Mesenchymal stem cell (in vitro differentiated cells and primary cell): ENCODE data around the gene GAGE12D.
"Not testable (repeated sequence)": the region's sequence is repeated elsewhere in the genome, so short reads cannot be mapped to it uniquely, and the experiment has no call there.

Source experiments
- DNase-seq: peaks from one replicate; pipeline ENCODE4 v3.0.0-alpha.2; 2013
- H2AFZ ChIP-seq: one replicate; pipeline ENCODE4 v1.6.1; 2013; ENCODE audit warnings: low read depth, mild to moderate bottlenecking, control low read depth, inconsistent platforms, low read length, moderate library complexity
- H2AK5ac ChIP-seq: 2 replicates; pipeline ENCODE4 v1.6.1; 2013; ENCODE audit warnings: low read length, moderate library complexity, mild to moderate bottlenecking, inconsistent platforms; ENCODE audit not compliant: severe bottlenecking
- H2BK120ac ChIP-seq: one replicate; pipeline ENCODE4 v1.6.1; 2013; ENCODE audit warnings: low read depth, mild to moderate bottlenecking, inconsistent platforms, low read length, moderate library complexity
- H2BK12ac ChIP-seq, 2 experiments: one replicate each; pipeline ENCODE4 v1.6.1; 2013; ENCODE audit warnings: inconsistent platforms in 2 of 2, low read length in 2 of 2, mild to moderate bottlenecking in 2 of 2, moderate library complexity in 2 of 2, control low read depth in 1 of 2
- H2BK15ac ChIP-seq: one replicate; pipeline ENCODE4 v1.6.1; 2013; ENCODE audit warnings: mild to moderate bottlenecking, low read depth, inconsistent platforms; ENCODE audit not compliant: poor library complexity, severe bottlenecking
- H2BK5ac ChIP-seq: 2 replicates; pipeline ENCODE4 v1.6.1; 2013; ENCODE audit warnings: low read depth, mild to moderate bottlenecking, low read length, control low read depth, inconsistent platforms; ENCODE audit not compliant: poor library complexity, severe bottlenecking
- H3K14ac ChIP-seq, 2 experiments: one replicate each; pipeline ENCODE4 v1.6.1; 2013; ENCODE audit warnings: inconsistent platforms in 2 of 2, low read length in 2 of 2, control low read depth in 1 of 2, mild to moderate bottlenecking in 1 of 2, moderate library complexity in 1 of 2
- H3K18ac ChIP-seq, 2 experiments: one replicate each; pipeline ENCODE4 v1.6.1; 2013; ENCODE audit warnings: inconsistent platforms in 2 of 2, low read length in 2 of 2, control low read depth in 1 of 2, low read depth in 1 of 2, mild to moderate bottlenecking in 1 of 2
- H3K23ac ChIP-seq, 2 experiments: one replicate each; pipeline ENCODE4 v1.6.1; 2013; ENCODE audit warnings: inconsistent platforms in 2 of 2, low read length in 2 of 2, mild to moderate bottlenecking in 2 of 2, moderate library complexity in 2 of 2, control low read depth in 1 of 2
- H3K27ac ChIP-seq: 2 replicates; pipeline ENCODE4 v1.5.1; 2013; ENCODE audit warnings: mild to moderate bottlenecking, moderate library complexity, low read length, control low read depth, inconsistent platforms; ENCODE audit not compliant: poor library complexity, severe bottlenecking
- H3K27me3 ChIP-seq, 2 experiments: 2 replicates each; pipeline versions ENCODE4 v1.6.1 to v1.7.0; 2013; ENCODE audit warnings: low read length in 2 of 2, mild to moderate bottlenecking in 2 of 2, moderate library complexity in 2 of 2, control low read depth in 1 of 2, inconsistent platforms in 1 of 2; ENCODE audit not compliant: control insufficient read depth in 1 of 2, insufficient read depth in 1 of 2
- H3K36me3 ChIP-seq, 2 experiments: 2 replicates each; pipeline versions ENCODE4 v1.6.1 to v1.7.0; 2013; ENCODE audit warnings: low read length in 2 of 2, control low read depth in 1 of 2, inconsistent platforms in 1 of 2, low read depth in 1 of 2, mild to moderate bottlenecking in 1 of 2; ENCODE audit not compliant: insufficient read depth in 2 of 2, control insufficient read depth in 1 of 2
- H3K4ac ChIP-seq, 2 experiments: one replicate each; pipeline ENCODE4 v1.6.1; 2013; ENCODE audit warnings: inconsistent platforms in 2 of 2, low read length in 2 of 2, mild to moderate bottlenecking in 2 of 2, moderate library complexity in 2 of 2, control low read depth in 1 of 2, low read depth in 1 of 2
- H3K4me1 ChIP-seq: 2 replicates; pipeline ENCODE4 v1.6.1; 2013; ENCODE audit warnings: low read depth, low read length, control low read depth; ENCODE audit not compliant: control insufficient read depth, insufficient read depth
- H3K4me2 ChIP-seq: 2 replicates; pipeline ENCODE4 v1.6.1; 2013; ENCODE audit warnings: low read length, mild to moderate bottlenecking, inconsistent platforms; ENCODE audit not compliant: poor library complexity, severe bottlenecking
- H3K4me3 ChIP-seq, 2 experiments: 2 replicates each; pipeline versions ENCODE4 v1.5.1 to v1.7.0; 2013; ENCODE audit warnings: low read length in 2 of 2, mild to moderate bottlenecking in 2 of 2, control low read depth in 1 of 2, low read depth in 1 of 2; ENCODE audit not compliant: insufficient read depth in 1 of 2
- H3K79me1 ChIP-seq: replicated peaks from 2 replicates; pipeline ENCODE4 v1.6.1; 2013; ENCODE audit warnings: mild to moderate bottlenecking, control low read depth, low read length, inconsistent platforms; ENCODE audit not compliant: poor library complexity, severe bottlenecking
- H3K9ac ChIP-seq: 2 replicates; pipeline ENCODE4 v1.7.0; 2013; ENCODE audit warnings: mild to moderate bottlenecking, low read length, moderate library complexity
- H3K9me3 ChIP-seq: 2 replicates; pipeline ENCODE4 v1.7.0; 2013; ENCODE audit warnings: mild to moderate bottlenecking, low read length; ENCODE audit not compliant: control insufficient read depth
- H4K8ac ChIP-seq: one replicate; pipeline ENCODE4 v1.6.1; 2013; ENCODE audit warnings: inconsistent platforms, mild to moderate bottlenecking, low read length, moderate library complexity
- H4K91ac ChIP-seq: one replicate; pipeline ENCODE4 v1.6.1; 2013; ENCODE audit warnings: mild to moderate bottlenecking, low read length, inconsistent platforms
- WGBS: methylation state at CpG from one replicate; pipeline ENCODE4 v1.1.7; 2013; ENCODE audit warnings: mixed read lengths; 5-methylcytosine and 5-hydroxymethylcytosine counted together

Gene GAGE12D

DNA sequence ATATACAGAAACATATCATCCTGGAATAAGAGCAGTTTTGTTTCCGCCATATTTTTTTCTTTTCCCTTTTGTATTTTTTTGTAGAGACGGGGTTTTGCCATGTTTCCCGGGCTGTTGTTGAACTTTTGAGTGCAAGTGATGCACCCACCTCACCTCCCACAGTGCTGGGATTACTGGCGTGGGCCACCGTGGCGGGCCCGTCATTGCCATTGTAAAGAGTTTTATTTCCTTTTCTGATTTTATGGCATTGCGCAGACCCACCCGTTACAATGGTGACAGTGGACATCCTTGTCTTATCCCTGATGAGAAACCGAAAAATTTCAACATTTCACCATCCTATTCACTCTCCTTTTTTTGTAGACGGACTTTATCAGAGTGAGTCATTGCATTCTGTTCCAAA lies 27.2 kb downstream of the GAGE12D start:
- not testable (repeated sequence) for H3K4me2 ChIP-seq, DNase-seq, H2BK120ac ChIP-seq, H4K91ac ChIP-seq, H2AK5ac ChIP-seq, H3K23ac ChIP-seq, H3K14ac ChIP-seq, H2BK15ac ChIP-seq, H3K36me3 ChIP-seq, H3K27me3 ChIP-seq, H2BK5ac ChIP-seq, H3K27ac ChIP-seq, H3K4me3 ChIP-seq, H3K18ac ChIP-seq, H2BK12ac ChIP-seq, H3K9me3 ChIP-seq, H4K8ac ChIP-seq, H3K9ac ChIP-seq, H3K79me1 ChIP-seq, H3K4me1 ChIP-seq, H2AFZ ChIP-seq, H3K4ac ChIP-seq
- WGBS: no CpG with 5 or more reads among the region's 11 CpGs

- not testable (repeated sequence) for H3K9me3 ChIP-seq, H3K27me3 ChIP-seq, H3K79me1 ChIP-seq, H3K36me3 ChIP-seq, H2AFZ ChIP-seq, H4K91ac ChIP-seq, H3K14ac ChIP-seq, H4K8ac ChIP-seq, H3K9ac ChIP-seq, DNase-seq, H2BK15ac ChIP-seq, H2BK5ac ChIP-seq, H3K4ac ChIP-seq, H2BK12ac ChIP-seq, H3K23ac ChIP-seq, H2BK120ac ChIP-seq, H3K4me2 ChIP-seq, H3K4me3 ChIP-seq, H2AK5ac ChIP-seq, H3K18ac ChIP-seq, H3K27ac ChIP-seq, H3K4me1 ChIP-seq
- no CpG with 5 or more reads among the region's 13 CpGs for WGBS
Observed at GRCh38 chrX:49569152-49569551, 27.6 kb downstream of the GAGE12D start.

GRCh38 chrX:49570100-49570499 lies 28.6 kb downstream of the GAGE12D start, which contains the start of gene GAGE12G:
Gene GAGE12G, plus strand, starts transcription at chrX:49570400. Its CDS starts 1,155 bp downstream, at chrX:49571555.
- WGBS: no CpG with 5 or more reads among the region's 16 CpGs
- H2BK120ac ChIP-seq, H2AK5ac ChIP-seq: not testable (repeated sequence)

DNA sequence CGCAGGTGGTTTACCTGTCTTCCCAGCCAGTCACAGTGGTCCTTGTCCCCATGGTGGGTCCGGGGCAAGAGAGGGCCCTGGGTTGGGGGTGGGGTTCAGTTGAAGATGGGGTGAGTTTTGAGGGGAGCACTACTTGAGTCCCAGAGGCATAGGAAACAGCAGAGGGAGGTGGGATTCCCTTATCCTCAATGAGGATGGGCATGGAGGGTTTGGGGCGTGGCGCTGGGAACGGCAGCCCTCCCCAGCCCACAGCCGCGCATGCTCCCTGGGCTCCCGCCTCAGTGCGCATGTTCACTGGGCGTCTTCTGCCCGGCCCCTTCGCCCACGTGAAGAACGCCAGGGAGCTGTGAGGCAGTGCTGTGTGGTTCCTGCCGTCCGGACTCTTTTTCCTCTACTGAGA lies 38.1 kb downstream of the GAGE12D start, which contains the start of gene GAGE12H:
Gene GAGE12H (plus strand): TSS at position 301 of the 400 bp plus-strand sequence. CDS start 1,155 bp downstream, outside the sequence.
- H4K91ac ChIP-seq, H3K14ac ChIP-seq, H2BK12ac ChIP-seq, H2BK15ac ChIP-seq, H3K27me3 ChIP-seq, H3K79me1 ChIP-seq, H4K8ac ChIP-seq, H3K18ac ChIP-seq, H3K23ac ChIP-seq, H3K4me3 ChIP-seq, H3K4me2 ChIP-seq, H2BK5ac ChIP-seq, H2BK120ac ChIP-seq, H3K27ac ChIP-seq, H3K4me1 ChIP-seq, H2AFZ ChIP-seq, DNase-seq, H2AK5ac ChIP-seq, H3K9ac ChIP-seq, H3K9me3 ChIP-seq, H3K4ac ChIP-seq, H3K36me3 ChIP-seq: not testable (repeated sequence)
- no CpG with 5 or more reads among the region's 16 CpGs for WGBS

More at GRCh38 chrX:49570100-49570499, 28.6 kb downstream of the GAGE12D start, which contains the start of gene GAGE12G:
- H3K9ac ChIP-seq, H3K4me3 ChIP-seq, H3K79me1 ChIP-seq, H3K4me2 ChIP-seq, H2BK5ac ChIP-seq, H4K8ac ChIP-seq, H3K9me3 ChIP-seq, H3K23ac ChIP-seq, H2BK12ac ChIP-seq, H3K4me1 ChIP-seq, H3K27me3 ChIP-seq, H3K27ac ChIP-seq, H3K4ac ChIP-seq, H2BK15ac ChIP-seq, H4K91ac ChIP-seq, DNase-seq, H3K36me3 ChIP-seq, H2AFZ ChIP-seq, H3K18ac ChIP-seq, H3K14ac ChIP-seq: not testable (repeated sequence)
